Measurements from ENCODE around the gene GPC5. TPM values are rescaled to one million over a fixed set of nuclear protein-coding genes. Genes with fewer than 3 reads are reported as not detected.

Gene GPC5
- total and polyA plus RNA-seq, 2 of the 8 experiments (the other 6 are each of a cell fraction or from before 2014, with no cell fraction given) = 0.20 to 0.39 TPM

GRCh38 chr13:91652404-91653301 lies 254.2 kb downstream of the GPC5 start:
- H3K56ac ChIP-seq (replicated peaks; ENCODE audit: insufficient read length, low read depth, low read length) = no peak overlapping the region
- TF ChIP-seq SIX5 (IDR thresholded peaks at IDR 0.05; ENCODE audit: low read depth, low read length) (no peak), USF2 (IDR thresholded peaks at IDR 0.05; ENCODE audit: low read length) (no peak), EGR1 (IDR thresholded peaks at IDR 0.05; ENCODE audit: borderline replicate concordance, low read depth, low read length) (no peak), MAFK (IDR thresholded peaks at IDR 0.05; ENCODE audit: low read depth, low read length) (no peak), YY1 (IDR thresholded peaks at IDR 0.05; ENCODE audit: low read depth, low read length) (no peak), TAF7 (optimal IDR thresholded peaks at IDR 0.05; ENCODE audit: borderline replicate concordance, low read depth, low read length) (no peak), NANOG (IDR thresholded peaks at IDR 0.05; ENCODE audit: insufficient read depth, low read depth, low read length, poor library complexity, severe bottlenecking) (no peak), CTBP2 (IDR thresholded peaks at IDR 0.05; ENCODE audit: borderline replicate concordance, insufficient read depth, insufficient read length, low read length) (no peak), CREB1 (IDR thresholded peaks at IDR 0.05) (no peak), KDM5A (IDR thresholded peaks at IDR 0.05; ENCODE audit: low read length) (no peak)
- H2AFZ ChIP-seq (ENCODE audit: low read length) = no peak overlapping the region
- H4K20me1 ChIP-seq (replicated peaks in 1 of 2; ENCODE audit: control insufficient read depth in 1 of 2, insufficient read depth in 2 of 2, low read length in 2 of 2) = no peaks in the 10 kb centered on the region
- H3K79me1 ChIP-seq (ENCODE audit: low read depth, low read length) = no peaks in the 10 kb centered on the region
- no peaks in the 10 kb centered on the region for H3K79me2 ChIP-seq (ENCODE audit: control insufficient read depth in 1 of 2, insufficient read depth in 2 of 2, low read length in 2 of 2)
- H3K4me2 ChIP-seq (ENCODE audit: insufficient read depth in 1 of 2, low read depth in 2 of 2, low read length in 2 of 2) = no peak overlapping the region
- 90% methylated on average over 10 of the region's 10 CpGs; no CpG with 5 or more reads in 1 of the 2 experiments for WGBS, 2 experiments (ENCODE audit: extremely low coverage in 1 of 2, insufficient coverage in 1 of 2, insufficient read length in 1 of 2, insufficient replicate concordance in 2 of 2, low coverage in 1 of 2, low lambda C conversion rate in 2 of 2, missing lambda C conversion rate in 1 of 2)
- DNase-seq (ENCODE audit: low read depth in 1 of 2, low spot score in 2 of 2) (no peak), FAIRE-seq (no peak)
- no peak overlapping the region for H2AK5ac ChIP-seq (ENCODE audit: low read depth, low read length)
- no peak overlapping the region for H2BK20ac ChIP-seq (ENCODE audit: low read length)
- no peak overlapping the region for H2BK12ac ChIP-seq (ENCODE audit: low read depth, low read length)
- H3K23me2 ChIP-seq (ENCODE audit: low read depth, low read length) = no peaks in the 10 kb centered on the region; the same call in 1 of the 2 replicates
- H3K9me3 ChIP-seq (ENCODE audit: insufficient read depth in 2 of 2, low read depth in 1 of 2, low read length in 1 of 2) = no peaks in the 10 kb centered on the region
- ChIA-PET CTCF (ENCODE audit: partially characterized antibody) (no interaction called here), POLR2A (ENCODE audit: partially characterized antibody) (no interaction called here)
- no peak overlapping the region for H4K8ac ChIP-seq (ENCODE audit: extremely low read depth, insufficient read depth, low read length)
- no peak overlapping the region for H4K91ac ChIP-seq (replicated peaks; ENCODE audit: insufficient read length, low read length)
- no peak overlapping the region for H2BK120ac ChIP-seq (replicated peaks; ENCODE audit: low read depth, low read length)
- no peaks in the 10 kb centered on the region for H3K36me3 ChIP-seq (ENCODE audit: control insufficient read depth in 2 of 4, insufficient read depth in 4 of 4, low read length in 3 of 4)
- no peak overlapping the region for H3K9ac ChIP-seq (replicated peaks in 1 of 4; ENCODE audit: extremely low read depth in 1 of 4, low read depth in 3 of 4, low read length in 3 of 4)
- no peak overlapping the region for H3K18ac ChIP-seq (ENCODE audit: extremely low read depth, low read length)
- H3K4me1 ChIP-seq (replicated peaks in 1 of 4; ENCODE audit: control insufficient read depth in 3 of 4, insufficient read depth in 4 of 4, low read length in 3 of 4) = peaks cover 0 to 3% (median under 1%) of the 10 kb centered on the region in 4 experiments; a peak in 2 of 7 replicates
- H3K14ac ChIP-seq (ENCODE audit: insufficient read length) = no peak overlapping the region
- H3K27ac ChIP-seq (ENCODE audit: low read depth, low read length) = no peak overlapping the region
- no peaks in the 10 kb centered on the region for H3K27me3 ChIP-seq (replicated peaks in 1 of 4; ENCODE audit: control insufficient read depth in 3 of 4, extremely low read depth in 1 of 4, insufficient read depth in 3 of 4, low read length in 3 of 4)
- H2BK5ac ChIP-seq (ENCODE audit: low read depth, low read length) = no peak overlapping the region
- no peak overlapping the region for H4K5ac ChIP-seq (ENCODE audit: insufficient read length, low read depth, low read length)
- H3K4me3 ChIP-seq (ENCODE audit: extremely low read depth in 1 of 4, insufficient read depth in 2 of 4, low read depth in 3 of 4, low read length in 4 of 4) = no peak overlapping the region
- H3K4ac ChIP-seq (replicated peaks; ENCODE audit: insufficient read length, low read depth, low read length) = no peak overlapping the region
- no peak overlapping the region for H2BK15ac ChIP-seq (ENCODE audit: low read length)
- H3K23ac ChIP-seq (ENCODE audit: insufficient read length) = no peak overlapping the region

All from H1 (cell line).